ENCODE measurements around the gene MAP2K3.

Gene MAP2K3

DNA sequence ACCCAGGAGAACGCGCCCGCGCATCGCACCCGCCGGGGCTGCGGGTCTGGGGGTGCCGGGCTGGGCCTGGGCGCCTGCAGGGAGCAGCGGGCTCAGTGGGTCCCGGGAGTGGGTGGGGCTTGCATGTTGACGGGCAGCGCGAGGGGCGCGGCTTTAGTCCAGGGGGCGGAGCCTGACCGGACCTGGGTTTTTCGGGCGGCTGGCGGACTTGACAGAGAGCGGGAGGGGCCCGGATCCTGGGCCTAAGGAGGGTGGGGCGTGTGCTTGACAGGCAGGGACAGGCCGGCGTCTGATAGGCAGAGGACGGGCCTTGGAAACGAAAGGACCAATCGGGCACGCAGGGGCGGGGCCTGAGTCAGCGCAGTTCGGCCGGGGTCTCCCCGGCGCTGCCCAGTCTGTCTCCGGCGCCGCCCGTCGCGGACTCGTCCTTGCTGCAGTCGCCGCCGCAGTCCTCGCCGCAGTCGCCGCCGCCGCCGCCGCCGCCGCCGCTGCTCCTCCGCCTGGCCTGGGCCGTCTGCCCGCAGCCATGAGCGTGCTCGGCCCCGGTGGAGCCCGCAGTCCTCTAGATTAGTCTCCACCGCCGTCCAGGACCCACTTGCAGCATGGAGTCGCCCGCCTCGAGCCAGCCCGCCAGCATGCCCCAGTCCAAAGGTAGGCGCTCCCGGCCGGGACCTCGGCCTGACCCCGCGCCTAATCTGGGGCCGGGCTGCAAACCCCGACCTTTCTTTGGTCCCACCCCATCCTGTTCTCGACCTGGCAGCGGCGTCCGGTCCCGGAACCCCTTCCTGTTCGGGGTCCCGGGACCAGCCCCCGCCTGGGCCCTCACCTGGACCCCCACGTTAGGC, at the start of gene MAP2K3 (continued):
- TF ChIP-seq TCF7L2 (IDR thresholded peaks at IDR 0.05; ENCODE audit: borderline replicate concordance, low read depth, low read length) (no peak), ZNF324 (tag by site-specific recombination; IDR thresholded peaks at IDR 0.05) (no peak), ZXDB (tag by site-specific recombination; IDR thresholded peaks at IDR 0.05) (no peak), KLF10 (tag by site-specific recombination; IDR thresholded peaks at IDR 0.05) (peak; percentile 53; the same call in 1 of the 2 replicates), BCL11A (tag by site-specific recombination; IDR thresholded peaks at IDR 0.05; ENCODE audit: low read depth) (0 out of 2 replicates have a peak, but pooled peaks have one; percentile 7), ZNF37A (tag by site-specific recombination; IDR thresholded peaks at IDR 0.05) (no peak), ZNF10 (tag by site-specific recombination; IDR thresholded peaks at IDR 0.05) (no peak), ZNF621 (tag by site-specific recombination; IDR thresholded peaks at IDR 0.05) (no peak), ZNF18 (tag by site-specific recombination; IDR thresholded peaks at IDR 0.05) (no peak), ZNF768 (tag by site-specific recombination; IDR thresholded peaks at IDR 0.05) (no peak), ZNF202 (tag by site-specific recombination; IDR thresholded peaks at IDR 0.05; ENCODE audit: borderline replicate concordance) (no peak), ZNF2 (tag by site-specific recombination; IDR thresholded peaks at IDR 0.05) (no peak), REPIN1 (tag by site-specific recombination; IDR thresholded peaks at IDR 0.05; ENCODE audit: low read depth) (no peak), ZNF624 (tag by site-specific recombination; IDR thresholded peaks at IDR 0.05) (no peak), GLIS1 (tag by site-specific recombination; IDR thresholded peaks at IDR 0.05) (no peak; the same call in 1 of the 2 replicates), ZNF560 (tag by site-specific recombination; IDR thresholded peaks at IDR 0.05; ENCODE audit: borderline replicate concordance) (no peak), ZNF138 (tag by site-specific recombination; IDR thresholded peaks at IDR 0.05; ENCODE audit: borderline replicate concordance) (no peak), ZNF707 (tag by site-specific recombination; IDR thresholded peaks at IDR 0.05) (no peak), ZNF26 (tag by site-specific recombination; IDR thresholded peaks at IDR 0.05) (no peak), ZNF596 (tag by site-specific recombination; IDR thresholded peaks at IDR 0.05) (0 out of 2 replicates have a peak, but pooled peaks have one; percentile 24), ZNF266 (tag by site-specific recombination; IDR thresholded peaks at IDR 0.05; ENCODE audit: low read depth) (no peak), ZNF692 (tag by site-specific recombination; IDR thresholded peaks at IDR 0.05) (peak; percentile 95), ZFHX2 (tag by site-specific recombination; conservative IDR thresholded peaks at IDR 0.05) (no peak), ZNF843 (tag by site-specific recombination; IDR thresholded peaks at IDR 0.05) (no peak), WT1 (tag by site-specific recombination; IDR thresholded peaks at IDR 0.05) (no peak), ZNF292 (tag by site-specific recombination; IDR thresholded peaks at IDR 0.05; ENCODE audit: borderline replicate concordance, low read depth) (no peak), TSHZ1 (tag by site-specific recombination; IDR thresholded peaks at IDR 0.05; ENCODE audit: borderline replicate concordance) (no peak)
- TF ChIP-seq, protein P1, sequence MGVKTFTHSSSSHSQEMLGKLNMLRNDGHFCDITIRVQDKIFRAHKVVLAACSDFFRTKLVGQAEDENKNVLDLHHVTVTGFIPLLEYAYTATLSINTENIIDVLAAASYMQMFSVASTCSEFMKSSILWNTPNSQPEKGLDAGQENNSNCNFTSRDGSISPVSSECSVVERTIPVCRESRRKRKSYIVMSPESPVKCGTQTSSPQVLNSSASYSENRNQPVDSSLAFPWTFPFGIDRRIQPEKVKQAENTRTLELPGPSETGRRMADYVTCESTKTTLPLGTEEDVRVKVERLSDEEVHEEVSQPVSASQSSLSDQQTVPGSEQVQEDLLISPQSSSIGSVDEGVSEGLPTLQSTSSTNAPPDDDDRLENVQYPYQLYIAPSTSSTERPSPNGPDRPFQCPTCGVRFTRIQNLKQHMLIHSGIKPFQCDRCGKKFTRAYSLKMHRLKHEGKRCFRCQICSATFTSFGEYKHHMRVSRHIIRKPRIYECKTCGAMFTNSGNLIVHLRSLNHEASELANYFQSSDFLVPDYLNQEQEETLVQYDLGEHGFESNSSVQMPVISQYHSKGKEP (tag by site-specific recombination; IDR thresholded peaks at IDR 0.05) = no peak

All from HEK293 (cell line).